GM21528 (cell line): ENCODE measurements around the gene DEFB123.

Source experiments
- ATAC-seq: cut with Tn5 transposase; IDR thresholded peaks from one replicate; pipeline ENCODE4 v1.9.1; 2021; ENCODE audit warnings: mild to moderate bottlenecking, moderate library complexity; ENCODE audit not compliant: unreplicated experiment, low FRiP score

The DEFB123 gene

DNA sequence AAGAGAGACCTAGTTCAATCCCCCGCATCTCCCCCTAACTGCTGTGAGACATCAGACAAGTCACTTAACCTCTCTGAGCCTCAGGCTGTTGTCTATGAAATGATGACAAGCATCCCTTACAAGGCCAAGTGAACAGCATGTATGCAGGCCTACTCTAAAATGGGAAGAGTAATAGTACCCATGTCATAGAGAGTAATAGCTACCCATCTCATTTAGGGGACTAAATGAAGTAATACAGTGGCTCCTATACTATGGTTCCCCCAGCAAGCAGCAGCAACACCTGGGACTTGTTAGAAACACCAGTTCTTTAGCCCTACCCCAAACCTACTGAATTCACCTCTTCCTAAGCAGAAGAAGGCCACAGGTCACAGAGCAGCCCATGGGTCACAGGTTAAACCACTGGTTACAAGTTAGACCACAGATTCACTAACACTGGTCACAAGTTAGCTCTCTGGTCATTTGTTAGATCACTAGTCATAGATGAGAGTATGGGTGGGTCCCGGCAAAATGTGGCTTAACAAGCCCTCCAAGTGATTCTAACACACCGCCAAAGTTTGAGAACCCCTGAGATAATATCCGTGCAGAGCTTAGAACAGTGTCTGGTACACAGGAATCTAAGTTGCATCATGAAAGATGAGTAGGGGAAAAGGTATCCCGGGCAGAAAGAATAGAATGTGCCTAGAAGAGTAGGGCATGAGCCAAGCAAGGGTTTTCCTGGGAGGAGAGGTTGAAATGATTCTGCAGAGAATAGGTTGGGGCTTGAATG is 33.1 kb downstream of the DEFB123 start:
- peak; percentile 29 for ATAC-seq

- peak; percentile 89 for ATAC-seq
These were observed 33.6 kb downstream of the DEFB123 start for GRCh38 chr20:31474097-31474436.

DNA sequence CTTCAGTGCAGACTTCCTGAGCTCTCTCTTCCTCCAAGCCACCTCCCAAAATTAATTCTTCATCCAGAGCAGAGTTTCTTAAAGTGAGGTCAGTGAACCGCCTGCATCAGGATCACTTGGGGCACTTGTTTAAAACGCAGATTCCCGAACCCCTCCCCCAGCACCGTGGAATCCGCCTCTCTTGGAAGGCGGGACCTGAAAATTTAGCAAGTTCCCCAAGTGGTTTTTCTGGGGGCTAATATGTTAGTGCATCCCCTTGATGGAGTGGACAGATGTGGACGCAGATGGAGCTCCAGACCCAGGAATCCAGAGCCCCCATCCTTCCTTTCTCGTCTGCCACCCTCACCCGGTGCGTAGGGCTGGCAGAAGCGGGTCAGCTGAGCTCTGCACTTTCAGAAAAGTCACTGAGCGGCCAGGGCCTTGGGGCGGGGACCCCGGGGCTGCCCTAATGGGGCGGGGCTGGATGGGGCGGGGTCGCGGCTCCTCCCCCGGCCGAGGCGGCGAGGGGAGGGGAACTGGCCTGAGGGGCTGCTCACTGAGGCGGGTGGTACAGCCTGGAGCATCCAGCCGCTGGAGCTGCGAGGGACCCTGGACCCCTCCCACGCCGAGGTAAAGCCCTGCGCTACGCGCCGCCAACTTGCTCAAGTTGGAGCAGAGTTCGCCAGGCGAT is 34.5 kb downstream of the DEFB123 start, which contains the start of the genes DEFB124 and REM1:
TSS of gene DEFB124 (minus strand) at position 370 of the 670 bp plus-strand sequence. CDS start 2,114 bp downstream, outside the sequence.
TSS of gene REM1 (plus strand) at position 531 of the 670 bp plus-strand sequence. CDS start 1,158 bp downstream, outside the sequence.
- no peak for ATAC-seq

GRCh38 chr20:31475472-31476293 is 35.3 kb downstream of the DEFB123 start:
- no peak for ATAC-seq

DNA sequence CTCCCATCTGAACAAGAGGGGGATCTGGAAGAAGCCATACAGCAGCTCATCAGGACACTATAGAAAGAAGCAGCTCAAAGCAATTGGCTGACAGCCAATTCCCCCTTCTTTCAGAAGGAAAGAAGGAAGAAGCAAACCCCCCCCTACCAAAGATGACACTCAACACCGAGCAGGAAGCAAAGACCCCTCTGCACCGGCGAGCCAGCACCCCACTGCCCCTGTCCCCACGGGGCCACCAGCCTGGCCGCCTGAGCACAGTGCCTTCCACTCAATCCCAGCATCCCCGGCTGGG is 35.8 kb downstream of the DEFB123 start:
- ATAC-seq: no peak

GRCh38 chr20:31476643-31477215 is 36.3 kb downstream of the DEFB123 start:
- ATAC-seq: no peak

- ATAC-seq: no peak
These were observed 43.6 kb downstream of the DEFB123 start for GRCh38 chr20:31484001-31484400.

DNA sequence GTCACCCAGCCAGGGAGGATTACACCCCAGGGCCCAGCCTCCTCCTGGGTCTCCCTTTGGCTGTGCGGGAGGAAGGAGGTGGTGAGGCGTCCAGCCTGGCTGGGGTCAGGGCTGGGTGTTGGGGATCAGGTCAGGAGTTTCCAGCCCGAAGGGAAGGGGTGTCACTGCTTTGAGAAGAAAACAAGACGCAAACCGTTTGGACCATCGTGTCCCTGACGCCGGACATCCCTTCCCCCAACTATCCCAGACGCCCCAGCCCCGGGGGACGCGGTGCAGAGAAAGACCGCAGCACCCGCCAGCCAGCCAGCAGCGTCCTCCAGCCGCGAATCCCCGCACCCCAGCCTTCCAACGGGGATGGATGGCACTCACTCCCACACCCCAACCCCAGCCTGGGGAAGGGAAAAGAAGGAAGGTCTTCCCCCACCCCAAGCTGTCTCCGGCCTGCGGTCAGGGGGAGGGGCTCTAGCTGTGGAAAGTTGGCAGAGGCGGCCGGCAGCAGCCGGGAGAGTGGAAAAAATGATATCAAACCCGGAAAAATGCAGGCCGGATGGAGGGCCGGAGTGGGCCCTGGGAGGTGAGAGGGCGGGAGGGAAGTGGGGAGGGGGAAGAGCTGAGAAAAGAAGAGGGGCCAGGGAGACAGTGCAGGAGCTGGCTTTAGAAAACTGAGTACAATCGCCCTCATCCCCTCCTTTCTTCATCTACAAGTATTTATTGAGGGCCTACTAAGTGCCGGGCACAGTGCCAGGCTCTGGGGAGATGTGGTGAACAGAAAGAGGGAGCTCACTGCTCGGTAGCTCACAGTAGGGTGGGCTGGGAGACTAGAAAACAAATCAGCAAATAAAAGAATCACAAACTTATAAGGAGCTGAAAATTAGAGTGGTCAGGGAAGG is 45.3 kb downstream of the DEFB123 start:
- no peak for ATAC-seq

- no peak for ATAC-seq
These were observed 47.7 kb downstream of the DEFB123 start for GRCh38 chr20:31488115-31488514.

DNA sequence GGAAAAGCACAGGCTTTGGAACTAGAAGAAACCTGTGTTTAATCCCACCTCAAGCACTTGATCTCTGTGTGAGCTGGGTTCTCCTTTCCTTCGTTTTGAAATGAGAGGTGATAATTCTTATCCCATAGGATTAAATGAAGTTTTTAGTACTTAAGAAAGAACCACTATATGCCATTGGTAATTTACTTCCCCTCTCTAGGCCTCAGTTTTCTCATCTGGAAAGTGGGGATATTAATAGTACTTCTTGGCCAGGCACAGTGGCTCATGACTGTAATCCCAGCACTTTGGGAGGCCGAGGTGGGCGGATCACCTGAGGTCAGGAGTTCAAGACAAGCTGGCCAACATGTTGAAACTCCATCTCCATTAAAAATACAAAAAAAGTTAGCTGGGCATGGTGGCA is 48.7 kb downstream of the DEFB123 start:
- ATAC-seq: no peak

GRCh38 chr20:31490752-31491151 is 50.3 kb downstream of the DEFB123 start:
- no peak for ATAC-seq

DNA sequence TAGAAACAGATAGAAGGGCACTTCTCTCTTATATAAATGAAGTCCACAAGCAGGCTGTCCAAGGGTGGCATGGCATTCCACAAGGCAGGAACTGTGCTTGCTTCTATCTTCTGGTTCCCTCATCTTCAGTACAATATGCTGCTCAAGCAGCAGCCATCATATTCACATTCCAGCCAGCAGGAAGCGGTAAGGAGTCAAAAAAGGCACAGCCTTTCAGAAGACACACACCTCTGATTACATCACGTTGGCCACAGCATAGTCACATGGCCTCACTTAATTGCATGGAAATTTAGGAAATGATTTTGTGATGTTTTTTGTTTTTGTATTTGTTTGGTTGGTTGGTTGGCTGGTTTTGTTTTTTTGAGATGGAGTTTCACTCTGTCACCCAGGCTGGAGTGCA is 53.7 kb downstream of the DEFB123 start:
- ATAC-seq: no peak

GRCh38 chr20:31496761-31497295 is 56.4 kb downstream of the DEFB123 start:
- no peak for ATAC-seq

GRCh38 chr20:31497838-31498540 is 57.6 kb downstream of the DEFB123 start:
- no peak for ATAC-seq
